Measurements from ENCODE around the gene GNG8.

DNA sequence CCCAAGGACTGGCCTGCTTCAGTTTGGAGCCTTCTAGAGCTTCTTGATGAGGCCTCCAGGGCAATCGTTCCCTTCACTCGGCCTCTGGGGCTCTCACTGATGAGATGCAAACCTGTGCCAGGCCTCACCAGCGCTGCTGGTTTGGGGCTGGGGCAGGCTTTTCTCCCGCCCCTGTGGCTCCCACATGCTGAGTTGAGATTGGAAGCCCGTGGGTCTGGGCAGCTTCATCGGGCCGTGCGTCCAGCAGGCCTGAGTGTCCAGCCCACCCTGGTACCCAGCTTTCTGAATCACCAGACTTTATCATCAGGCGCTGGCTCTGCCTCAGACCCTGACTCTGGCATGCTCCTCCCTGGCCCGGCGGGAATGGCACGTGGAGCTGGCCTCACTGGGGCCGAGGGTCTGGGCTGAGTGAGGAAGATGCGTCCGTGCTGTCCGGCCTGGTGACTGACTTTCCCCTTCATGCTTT, 30.6 kb downstream of the GNG8 start:
- TF ChIP-seq, protein P1, sequence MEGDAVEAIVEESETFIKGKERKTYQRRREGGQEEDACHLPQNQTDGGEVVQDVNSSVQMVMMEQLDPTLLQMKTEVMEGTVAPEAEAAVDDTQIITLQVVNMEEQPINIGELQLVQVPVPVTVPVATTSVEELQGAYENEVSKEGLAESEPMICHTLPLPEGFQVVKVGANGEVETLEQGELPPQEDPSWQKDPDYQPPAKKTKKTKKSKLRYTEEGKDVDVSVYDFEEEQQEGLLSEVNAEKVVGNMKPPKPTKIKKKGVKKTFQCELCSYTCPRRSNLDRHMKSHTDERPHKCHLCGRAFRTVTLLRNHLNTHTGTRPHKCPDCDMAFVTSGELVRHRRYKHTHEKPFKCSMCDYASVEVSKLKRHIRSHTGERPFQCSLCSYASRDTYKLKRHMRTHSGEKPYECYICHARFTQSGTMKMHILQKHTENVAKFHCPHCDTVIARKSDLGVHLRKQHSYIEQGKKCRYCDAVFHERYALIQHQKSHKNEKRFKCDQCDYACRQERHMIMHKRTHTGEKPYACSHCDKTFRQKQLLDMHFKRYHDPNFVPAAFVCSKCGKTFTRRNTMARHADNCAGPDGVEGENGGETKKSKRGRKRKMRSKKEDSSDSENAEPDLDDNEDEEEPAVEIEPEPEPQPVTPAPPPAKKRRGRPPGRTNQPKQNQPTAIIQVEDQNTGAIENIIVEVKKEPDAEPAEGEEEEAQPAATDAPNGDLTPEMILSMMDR (IDR thresholded peaks at IDR 0.05): no peak
- no peak for TF ChIP-seq ZFX (IDR thresholded peaks at IDR 0.05; ENCODE audit: borderline replicate concordance)

Data from 22Rv1 (cell line).